GM12873 (cell line): ENCODE results near the gene DPP6.

Experiments
- CTCF ChIP-seq: IDR thresholded peaks from 2 replicates; pipeline ENCODE4 v1.5.1; 2012; ENCODE audit warnings: low read depth, mild to moderate bottlenecking, moderate library complexity, low read length, control low read depth; ENCODE audit not compliant: insufficient read depth; ENCODE audit errors: missing control alignments

DPP6 gene

DNA sequence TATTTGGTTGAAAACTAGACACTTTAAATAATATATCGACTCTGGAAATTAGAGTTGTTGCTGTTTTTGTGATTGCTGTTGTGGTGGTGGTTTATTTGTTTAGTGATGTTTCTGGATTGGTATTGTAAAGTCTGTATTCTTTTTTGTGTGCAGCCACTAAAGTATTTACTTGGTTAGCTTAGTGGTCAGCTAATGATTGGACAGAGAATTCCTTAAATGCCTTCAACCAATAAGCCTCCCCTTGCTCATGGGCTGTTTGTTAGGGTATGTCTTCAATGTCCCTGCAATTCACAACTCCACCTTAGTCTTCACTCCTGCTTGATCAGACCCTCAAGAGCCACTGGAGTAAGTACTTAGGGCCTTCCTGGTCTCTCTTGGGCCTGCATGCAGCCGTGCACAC is 879.7 kb downstream of the DPP6 start:
- TF ChIP-seq CTCF = no peak

- no peak for TF ChIP-seq CTCF
These were observed 885.6 kb downstream of the DPP6 start for GRCh38 chr7:154937837-154938236.

DNA sequence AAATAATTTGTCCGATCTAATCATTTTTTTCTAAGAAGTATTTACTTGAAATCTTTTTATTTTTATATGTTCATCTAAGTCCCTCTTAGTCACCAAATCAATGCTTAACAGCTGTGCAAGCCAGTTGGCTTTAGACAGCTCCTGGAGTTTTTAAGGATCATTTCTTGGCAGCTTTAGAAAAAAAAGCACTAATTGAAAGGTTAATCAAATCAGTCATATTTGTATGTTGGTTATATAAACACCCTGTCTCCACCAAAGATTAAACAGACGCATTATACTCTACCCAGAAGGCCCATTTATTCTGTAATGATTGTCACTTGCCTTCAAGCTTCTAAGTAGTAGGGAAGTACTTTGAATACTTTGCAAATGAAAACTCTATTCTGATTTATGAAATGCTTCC is 890.5 kb downstream of the DPP6 start:
- no peak for TF ChIP-seq CTCF
